Neural cell (in vitro differentiated cells): ENCODE measurements around the gene CCM2L.

Source experiments
- EZH2 ChIP-seq: fragments of 200-600, 300-800 bp; shearing (Covaris generic), sonication (generic); IDR thresholded peaks from 2 replicates; pipeline ENCODE4 v1.6.1; 2014; ENCODE audit warnings: antibody characterized with exemption, low read length, borderline replicate concordance, mild to moderate bottlenecking; ENCODE audit not compliant: insufficient read depth, poor library complexity, severe bottlenecking
- MXI1 ChIP-seq: fragments of 450-650 bp; conservative IDR thresholded peaks from 2 replicates; pipeline ENCODE4 v1.6.1; 2014; ENCODE audit warnings: antibody characterized with exemption, mild to moderate bottlenecking; ENCODE audit not compliant: poor library complexity, severe bottlenecking
- POLR2AphosphoS5 ChIP-seq: IDR thresholded peaks from 2 replicates; pipeline ENCODE4 v1.6.1; 2012
- RAD21 ChIP-seq: fragments of 450-650 bp; conservative IDR thresholded peaks from 2 replicates; pipeline ENCODE4 v1.6.1; 2014; ENCODE audit warnings: antibody characterized with exemption, mild to moderate bottlenecking, moderate library complexity
- TF ChIP-seq, protein P1 (sequence below): fragments of 450-650 bp; IDR thresholded peaks from 2 replicates; pipeline ENCODE4 v1.5.1; 2014; ENCODE audit warnings: antibody characterized with exemption, mild to moderate bottlenecking, moderate library complexity; ENCODE audit not compliant: poor library complexity, severe bottlenecking
- TF ChIP-seq, protein P2 (sequence below): IDR thresholded peaks from 2 replicates; pipeline ENCODE4 v1.6.1; 2012; ENCODE audit warnings: borderline replicate concordance

DNA sequence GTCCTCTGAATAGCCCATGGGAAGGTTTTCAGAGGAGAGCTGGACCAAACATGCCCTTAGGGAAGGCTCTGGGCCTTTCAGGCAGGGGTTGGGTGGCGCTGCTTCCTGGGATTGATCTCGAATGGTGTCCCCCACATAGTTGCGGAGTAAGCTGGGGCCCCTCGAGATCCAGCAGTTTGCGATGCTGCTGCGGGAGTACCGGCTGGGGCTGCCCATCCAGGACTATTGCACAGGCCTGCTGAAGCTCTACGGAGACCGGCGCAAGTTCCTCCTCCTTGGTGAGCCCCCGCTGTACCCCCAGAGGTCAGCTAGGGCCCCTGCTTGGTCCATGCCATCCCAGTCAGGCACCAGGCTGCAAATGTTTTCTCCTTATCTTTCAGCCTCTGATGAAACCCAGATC lies 19.3 kb downstream of the CCM2L start:
- TF ChIP-seq MXI1, result no peak
- no peak for TF ChIP-seq EZH2
- no peak for TF ChIP-seq POLR2AphosphoS5
- TF ChIP-seq, protein P1, sequence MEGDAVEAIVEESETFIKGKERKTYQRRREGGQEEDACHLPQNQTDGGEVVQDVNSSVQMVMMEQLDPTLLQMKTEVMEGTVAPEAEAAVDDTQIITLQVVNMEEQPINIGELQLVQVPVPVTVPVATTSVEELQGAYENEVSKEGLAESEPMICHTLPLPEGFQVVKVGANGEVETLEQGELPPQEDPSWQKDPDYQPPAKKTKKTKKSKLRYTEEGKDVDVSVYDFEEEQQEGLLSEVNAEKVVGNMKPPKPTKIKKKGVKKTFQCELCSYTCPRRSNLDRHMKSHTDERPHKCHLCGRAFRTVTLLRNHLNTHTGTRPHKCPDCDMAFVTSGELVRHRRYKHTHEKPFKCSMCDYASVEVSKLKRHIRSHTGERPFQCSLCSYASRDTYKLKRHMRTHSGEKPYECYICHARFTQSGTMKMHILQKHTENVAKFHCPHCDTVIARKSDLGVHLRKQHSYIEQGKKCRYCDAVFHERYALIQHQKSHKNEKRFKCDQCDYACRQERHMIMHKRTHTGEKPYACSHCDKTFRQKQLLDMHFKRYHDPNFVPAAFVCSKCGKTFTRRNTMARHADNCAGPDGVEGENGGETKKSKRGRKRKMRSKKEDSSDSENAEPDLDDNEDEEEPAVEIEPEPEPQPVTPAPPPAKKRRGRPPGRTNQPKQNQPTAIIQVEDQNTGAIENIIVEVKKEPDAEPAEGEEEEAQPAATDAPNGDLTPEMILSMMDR, result no peak
- no peak for TF ChIP-seq RAD21
- TF ChIP-seq, protein P2, sequence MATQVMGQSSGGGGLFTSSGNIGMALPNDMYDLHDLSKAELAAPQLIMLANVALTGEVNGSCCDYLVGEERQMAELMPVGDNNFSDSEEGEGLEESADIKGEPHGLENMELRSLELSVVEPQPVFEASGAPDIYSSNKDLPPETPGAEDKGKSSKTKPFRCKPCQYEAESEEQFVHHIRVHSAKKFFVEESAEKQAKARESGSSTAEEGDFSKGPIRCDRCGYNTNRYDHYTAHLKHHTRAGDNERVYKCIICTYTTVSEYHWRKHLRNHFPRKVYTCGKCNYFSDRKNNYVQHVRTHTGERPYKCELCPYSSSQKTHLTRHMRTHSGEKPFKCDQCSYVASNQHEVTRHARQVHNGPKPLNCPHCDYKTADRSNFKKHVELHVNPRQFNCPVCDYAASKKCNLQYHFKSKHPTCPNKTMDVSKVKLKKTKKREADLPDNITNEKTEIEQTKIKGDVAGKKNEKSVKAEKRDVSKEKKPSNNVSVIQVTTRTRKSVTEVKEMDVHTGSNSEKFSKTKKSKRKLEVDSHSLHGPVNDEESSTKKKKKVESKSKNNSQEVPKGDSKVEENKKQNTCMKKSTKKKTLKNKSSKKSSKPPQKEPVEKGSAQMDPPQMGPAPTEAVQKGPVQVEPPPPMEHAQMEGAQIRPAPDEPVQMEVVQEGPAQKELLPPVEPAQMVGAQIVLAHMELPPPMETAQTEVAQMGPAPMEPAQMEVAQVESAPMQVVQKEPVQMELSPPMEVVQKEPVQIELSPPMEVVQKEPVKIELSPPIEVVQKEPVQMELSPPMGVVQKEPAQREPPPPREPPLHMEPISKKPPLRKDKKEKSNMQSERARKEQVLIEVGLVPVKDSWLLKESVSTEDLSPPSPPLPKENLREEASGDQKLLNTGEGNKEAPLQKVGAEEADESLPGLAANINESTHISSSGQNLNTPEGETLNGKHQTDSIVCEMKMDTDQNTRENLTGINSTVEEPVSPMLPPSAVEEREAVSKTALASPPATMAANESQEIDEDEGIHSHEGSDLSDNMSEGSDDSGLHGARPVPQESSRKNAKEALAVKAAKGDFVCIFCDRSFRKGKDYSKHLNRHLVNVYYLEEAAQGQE, result no peak
